Body of pancreas (tissue), 4 donors: ENCODE measurements around the gene MLLT6. TPM values are rescaled to one million over a fixed set of nuclear protein-coding genes. Genes with fewer than 3 reads are reported as not detected.

Experiments
- ATAC-seq: fragments of 150-250 bp; one replicate; pipeline ENCODE4 v1.9.1; 2016
- DNase-seq, 4 donors: peaks; one replicate each; pipeline ENCODE4 v3.0.0-alpha.2; 2019
- H3K27ac ChIP-seq, 4 donors: fragments of 200-600 bp; sonication (generic); 1 replicate in 3 of 4; 2 replicates in 1 of 4; pipeline versions ENCODE4 v1.5.1 to v1.6.1; 2016 to 2019; ENCODE audit warnings: mild to moderate bottlenecking in 1 of 4, mixed read lengths in 1 of 4, moderate library complexity in 1 of 4
- H3K27me3 ChIP-seq, 2 donors: fragments of 200-600 bp; sonication (generic); one replicate each; pipeline ENCODE4 v1.6.0; 2016; ENCODE audit warnings: mild to moderate bottlenecking in 1 of 2
- H3K36me3 ChIP-seq, 2 donors: fragments of 200-600 bp; sonication (generic); replicated peaks in 1 of 2; 2 replicates each; pipeline ENCODE4 v1.5.1; 2016; ENCODE audit warnings: low read depth in 2 of 2; ENCODE audit not compliant: insufficient read depth in 1 of 2
- H3K4me1 ChIP-seq: fragments of 200-600 bp; sonication (generic); one replicate; pipeline ENCODE4 v1.6.0; 2016
- H3K4me3 ChIP-seq, 2 donors: fragments of 200-600 bp; sonication (generic); 1 replicate in 1 of 2; 2 replicates in 1 of 2; pipeline ENCODE4 v1.5.1; 2016 to 2019
- H3K9me3 ChIP-seq, 3 donors: fragments of 200-600 bp; sonication (generic); 1 replicate in 2 of 3; 2 replicates in 1 of 3; pipeline ENCODE4 v1.5.1; 2016
- CTCF ChIP-seq, 7 experiments: fragments of 450-650 bp in 4 of 7; fragments of 200-600 bp in 3 of 7; sonication (generic) in 3 of 7; IDR thresholded peaks; one replicate each; pipeline ENCODE4 v1.5.1; 2016 to 2019; ENCODE audit warnings: antibody characterized with exemption in 7 of 7
- POLR2A ChIP-seq, 3 donors: fragments of 450-650 bp; IDR thresholded peaks; one replicate each; pipeline ENCODE4 v1.6.1; 2016; ENCODE audit warnings: antibody characterized with exemption in 3 of 3, mild to moderate bottlenecking in 2 of 3
- WGBS, 2 donors: methylation state at CpG; one replicate each; pipeline ENCODE4 v1.1.5; 2017; 5-methylcytosine and 5-hydroxymethylcytosine counted together
- intact Hi-C: fragments of 100-400 bp; cut with DNase I; formaldehyde crosslinking; loops from one replicate; pipeline ENCODE4 v1.15.1; 2023
- total RNA-seq, 2 donors: library from RNA; depleted of rRNA; stranded (reverse); fragments of >200 nt; gene quantifications; one replicate each; pipeline ENCODE4 v1.1.0, GENCODE V29; 2016

MLLT6 gene
- total RNA-seq, 2 donors from 2014 or later, result 90.8 to 121 TPM

- no peaks in the 10 kb centered on the region for H3K9me3 ChIP-seq
- no peak for TF ChIP-seq CTCF (IDR thresholded peaks at IDR 0.05)
- TF ChIP-seq POLR2A (IDR thresholded peaks at IDR 0.05), result no peak
- peaks cover 0 to 18% of the 10 kb centered on the region in 2 donors for H3K36me3 ChIP-seq
- ATAC-seq (no peak), DNase-seq (no peak)
- H3K4me3 ChIP-seq, result no peak overlapping the region
- 82 to 92% methylated on average over 4 to 18 of the region's 18 CpGs for WGBS, 2 donors
- H3K4me1 ChIP-seq, result peaks cover 22% of the 10 kb centered on the region
- no peaks in the 10 kb centered on the region for H3K27me3 ChIP-seq
- H3K27ac ChIP-seq, result no peak overlapping the region
- intact Hi-C loops, result no loop called here
Measured at GRCh38 chr17:38716368-38717005, 11.4 kb downstream of the MLLT6 start.

- H3K27me3 ChIP-seq, result no peaks in the 10 kb centered on the region
- H3K36me3 ChIP-seq, result peaks cover 0 to 16% of the 10 kb centered on the region in 2 donors
- WGBS, 2 donors, result 86 to 87% methylated on average over 11 to 12 of the region's 12 CpGs
- TF ChIP-seq POLR2A (IDR thresholded peaks at IDR 0.05) (no peak), CTCF (IDR thresholded peaks at IDR 0.05) (no peak)
- ATAC-seq (no peak), DNase-seq (no peak)
- H3K27ac ChIP-seq, result no peak overlapping the region
- H3K4me3 ChIP-seq, result no peak overlapping the region
- intact Hi-C loops, result no loop called here
- H3K4me1 ChIP-seq, result peaks cover 14% of the 10 kb centered on the region
- no peaks in the 10 kb centered on the region for H3K9me3 ChIP-seq
Measured at GRCh38 chr17:38717139-38717745, 12.2 kb downstream of the MLLT6 start.

- Histone ChIP-seq H3K36me3 (peaks cover 0 to 8% of the 10 kb centered on the region in 2 donors), H3K4me1 (peaks cover 11% of the 10 kb centered on the region), H3K4me3 (no peak overlapping the region), H3K27me3 (no peaks in the 10 kb centered on the region), H3K27ac (peak overlapping the region in 1 of 4 donors; percentile 25), H3K9me3 (no peaks in the 10 kb centered on the region)
- intact Hi-C loops, result no loop called here
- 91% methylated on average over 28 of the region's 29 CpGs for WGBS, 2 donors
- no peak for ATAC-seq
- TF ChIP-seq CTCF (IDR thresholded peaks at IDR 0.05) (no peak), POLR2A (IDR thresholded peaks at IDR 0.05) (no peak)
- DNase-seq, result no peak
Measured at GRCh38 chr17:38719289-38719942, 14.3 kb downstream of the MLLT6 start.

GRCh38 chr17:38719943-38720641, 15.0 kb downstream of the MLLT6 start:
- no peak for DNase-seq
- no peak for TF ChIP-seq CTCF (IDR thresholded peaks at IDR 0.05)
- no peak for TF ChIP-seq POLR2A (IDR thresholded peaks at IDR 0.05)
- no peaks in the 10 kb centered on the region for H3K9me3 ChIP-seq
- peaks cover 0 to 6% of the 10 kb centered on the region in 2 donors for H3K36me3 ChIP-seq
- H3K27me3 ChIP-seq, result no peaks in the 10 kb centered on the region
- no peak overlapping the region for H3K4me3 ChIP-seq
- H3K4me1 ChIP-seq, result peaks cover 11% of the 10 kb centered on the region
- no peak for ATAC-seq
- intact Hi-C loops, result no loop called here
- H3K27ac ChIP-seq, result no peak overlapping the region
- 73 to 78% methylated on average over 27 to 34 of the region's 39 CpGs for WGBS, 2 donors
